Breast epithelium (tissue), 4 donors: ENCODE measurements around the gene KLHDC7B. TPM values are rescaled to one million over a fixed set of nuclear protein-coding genes. Genes with fewer than 3 reads are reported as not detected.

Experiments
- DNase-seq, 2 donors: peaks; one replicate each; pipeline ENCODE4 v3.0.0-alpha.2; 2019; ENCODE audit warnings: low spot score in 2 of 2
- H3K27ac ChIP-seq, 2 donors: fragments of 200-600 bp; sonication (generic) in 1 of 2; one replicate each; pipeline ENCODE4 v1.5.1; 2016 to 2019; ENCODE audit warnings: mild to moderate bottlenecking in 1 of 2
- H3K27me3 ChIP-seq, 2 donors: fragments of 200-600 bp; sonication (generic) in 1 of 2; one replicate each; pipeline versions ENCODE4 v1.5.1 to v1.6.0; 2017 to 2019; ENCODE audit warnings: control low read depth in 1 of 2, mild to moderate bottlenecking in 1 of 2
- H3K36me3 ChIP-seq: fragments of 200-600 bp; one replicate; pipeline ENCODE4 v1.5.1; 2019
- H3K4me1 ChIP-seq, 2 donors: fragments of 200-600 bp; sonication (generic); one replicate each; pipeline ENCODE4 v1.5.1; 2016 to 2019; ENCODE audit warnings: control low read depth in 1 of 2
- H3K4me3 ChIP-seq, 3 donors: fragments of 200-600 bp; sonication (generic); 1 replicate in 2 of 3; 2 replicates in 1 of 3; pipeline ENCODE4 v1.5.1; 2016 to 2019; ENCODE audit warnings: mild to moderate bottlenecking in 3 of 3, moderate library complexity in 2 of 3
- H3K9me3 ChIP-seq, 2 donors: fragments of 200-600 bp; sonication (generic) in 1 of 2; one replicate each; pipeline ENCODE4 v1.5.1; 2016 to 2019; ENCODE audit warnings: control low read depth in 1 of 2
- CTCF ChIP-seq, 3 donors: fragments of 450-650 bp; IDR thresholded peaks; one replicate each; pipeline ENCODE4 v1.5.1; 2016 to 2017; ENCODE audit warnings: antibody characterized with exemption in 3 of 3, mild to moderate bottlenecking in 3 of 3, moderate library complexity in 3 of 3
- POLR2A ChIP-seq: fragments of 450-650 bp; IDR thresholded peaks from one replicate; pipeline ENCODE4 v1.6.1; 2016; ENCODE audit warnings: antibody characterized with exemption, mild to moderate bottlenecking, moderate library complexity
- POLR2AphosphoS5 ChIP-seq, 3 donors: sonication (generic); formaldehyde crosslinking; IDR thresholded peaks; one replicate each; pipeline ENCODE4 v1.6.1; 2017; ENCODE audit warnings: antibody characterized with exemption in 3 of 3
- intact Hi-C: fragments of 100-400 bp; cut with DNase I; formaldehyde crosslinking; loops from one replicate; pipeline ENCODE4 v1.15.1; 2023; ENCODE audit warnings: low total_unique reads
- total RNA-seq, 3 donors: library from RNA; depleted of rRNA; stranded (reverse); fragments of >200 nt; gene quantifications; one replicate each; pipeline ENCODE4 v1.1.0, GENCODE V29; 2016

Gene KLHDC7B
- total RNA-seq, 3 donors from 2014 or later = 0.16 to 0.33 (median 0.29) TPM

DNA sequence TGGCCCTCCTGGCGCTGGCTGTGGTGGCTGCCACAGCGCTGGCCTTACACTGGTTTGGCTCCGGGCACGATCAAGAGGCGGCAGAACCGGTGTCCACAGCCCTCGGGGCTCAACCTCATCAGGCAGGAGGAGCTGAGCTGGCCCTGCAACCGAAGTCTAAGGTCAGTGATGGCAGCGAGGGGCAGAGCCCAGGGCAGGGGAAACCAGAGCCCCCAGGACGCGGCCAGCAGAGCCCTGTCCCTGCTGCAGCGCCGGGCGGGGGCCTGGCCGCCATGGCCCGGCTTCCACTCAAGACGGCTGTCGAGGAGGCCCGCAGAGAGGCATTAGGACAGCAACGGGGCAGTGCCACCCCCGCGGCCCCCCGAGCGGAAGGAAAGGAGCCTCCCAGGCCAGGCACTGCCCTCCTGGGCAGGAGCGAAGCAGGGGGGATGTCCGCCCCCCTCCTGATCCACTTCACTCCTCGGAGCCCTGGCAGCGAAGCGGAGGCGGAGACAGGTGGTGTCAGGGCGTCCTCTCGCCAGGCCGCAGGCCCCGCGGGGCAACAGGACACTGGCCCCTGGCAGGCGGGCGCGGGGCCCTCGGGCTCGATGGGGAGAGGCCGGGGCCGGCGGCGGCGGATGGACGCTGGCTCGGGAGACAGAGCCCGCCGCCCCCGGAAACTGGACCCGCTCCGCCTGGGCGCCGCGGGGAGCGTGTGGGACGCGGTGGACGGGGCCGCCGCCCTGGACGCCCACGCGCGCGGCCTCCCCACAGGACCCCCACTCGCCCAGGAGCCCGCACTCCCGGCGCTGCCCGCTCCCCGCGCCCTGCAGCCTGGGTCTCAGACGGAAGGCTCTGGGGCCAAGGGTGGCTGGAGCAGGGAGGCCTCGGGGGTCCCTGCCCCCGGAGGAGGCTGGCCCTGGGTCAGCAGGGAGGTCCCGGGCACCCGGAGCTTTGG is 895 bp downstream of the KLHDC7B start:
- Histone ChIP-seq H3K4me1 (peaks cover 6 to 18% of the 10 kb centered on the region in 2 donors), H3K27ac (peak overlapping the region in 1 of 2 donors; percentile 88), H3K27me3 (peaks cover 3 to 8% of the 10 kb centered on the region in 2 donors), H3K4me3 (peak overlapping the region in 2 of 3 donors; percentile 36 to 53), H3K36me3 (no peaks in the 10 kb centered on the region), H3K9me3 (no peaks in the 10 kb centered on the region)
- intact Hi-C loops = no loop called here
- TF ChIP-seq CTCF (IDR thresholded peaks at IDR 0.05) = no peak
- no peak for TF ChIP-seq POLR2AphosphoS5 (IDR thresholded peaks at IDR 0.05)
- no peak for TF ChIP-seq POLR2A
- no peak for DNase-seq

DNA sequence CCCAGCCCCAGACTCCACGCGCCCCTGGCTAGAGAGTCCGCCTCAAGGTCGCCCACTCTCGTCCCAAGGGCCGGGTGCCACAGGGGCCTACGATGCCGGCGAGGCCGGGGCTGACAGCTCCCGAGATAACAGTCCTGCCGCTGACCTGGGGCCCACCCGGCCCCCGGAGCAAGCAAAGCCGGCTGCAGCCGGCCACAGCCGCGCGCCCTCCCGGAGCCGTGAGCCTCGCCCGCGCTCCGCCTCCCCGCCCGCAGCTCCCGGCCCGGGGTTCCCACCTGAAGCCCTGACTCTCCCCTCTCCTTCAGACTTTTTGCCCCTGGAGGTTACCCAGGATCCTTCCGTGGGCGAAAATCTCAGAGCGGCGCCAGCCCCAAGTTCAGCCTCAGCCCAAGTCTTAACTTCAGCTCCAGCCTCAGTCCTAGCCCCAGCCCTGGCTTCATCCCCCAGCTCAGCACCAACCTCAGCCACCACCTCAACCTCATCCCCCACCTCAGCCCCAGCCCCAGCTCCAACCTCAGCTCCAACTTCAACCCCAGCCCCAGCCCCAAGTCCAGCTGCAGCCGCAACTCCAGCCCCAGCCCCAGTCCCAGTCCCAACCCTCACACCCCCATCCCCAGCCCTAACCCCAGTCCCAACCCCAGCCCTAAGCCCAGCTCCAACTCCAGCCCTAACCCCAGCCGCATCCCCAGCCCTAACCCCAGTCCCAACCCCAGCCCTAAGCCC is 1.7 kb downstream of the KLHDC7B start:
- no peak for DNase-seq
- peaks cover 3 to 8% of the 10 kb centered on the region in 2 donors for H3K27me3 ChIP-seq
- H3K4me3 ChIP-seq = peak overlapping the region in 2 of 3 donors; percentile 36 to 53

DNA sequence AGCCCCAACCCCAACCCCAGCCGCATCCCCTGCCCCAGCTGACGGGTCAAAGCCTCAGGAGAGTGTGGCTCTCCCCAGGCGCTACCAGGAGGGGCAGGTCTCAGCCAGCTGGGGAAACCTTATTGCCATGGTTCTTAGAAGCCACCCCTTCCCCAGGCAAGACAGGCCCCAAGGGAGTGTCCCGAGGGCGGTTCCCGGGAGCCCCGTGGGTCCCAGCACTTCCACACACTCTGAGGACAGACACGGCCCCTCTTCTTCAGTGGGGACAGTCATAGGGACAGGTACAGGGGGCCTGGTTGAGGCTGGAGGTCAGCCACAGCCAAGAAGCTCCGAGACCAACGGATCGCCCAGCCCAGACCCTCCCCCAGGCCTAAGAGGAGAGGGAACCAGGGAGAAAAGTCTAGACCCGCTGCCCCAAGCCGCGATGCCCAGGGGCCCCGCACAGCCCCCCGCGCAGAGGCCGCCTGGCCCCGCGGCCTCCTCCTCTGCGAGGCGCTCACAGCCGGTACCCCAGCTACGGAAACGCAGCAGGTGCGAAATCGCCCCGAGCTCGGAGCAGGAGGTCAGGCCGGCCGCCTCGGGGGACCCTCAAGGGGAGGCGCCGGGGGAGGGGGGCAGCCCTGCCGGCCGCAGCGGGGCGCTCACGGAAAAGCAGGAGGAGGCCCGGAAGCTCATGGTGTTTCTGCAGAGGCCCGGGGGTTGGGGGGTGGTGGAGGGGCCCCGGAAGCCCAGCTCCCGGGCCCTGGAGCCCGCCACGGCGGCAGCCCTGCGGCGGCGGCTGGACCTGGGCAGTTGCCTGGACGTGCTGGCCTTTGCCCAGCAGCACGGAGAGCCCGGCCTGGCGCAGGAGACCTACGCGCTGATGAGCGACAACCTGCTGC is 2.6 kb downstream of the KLHDC7B start:
- intact Hi-C loops = no loop called here
- Histone ChIP-seq H3K27ac (no peak overlapping the region), H3K4me1 (peaks cover 6 to 18% of the 10 kb centered on the region in 2 donors), H3K36me3 (no peaks in the 10 kb centered on the region), H3K27me3 (peaks cover 3 to 8% of the 10 kb centered on the region in 2 donors), H3K4me3 (peak overlapping the region; percentile 21 to 39 (median 27)), H3K9me3 (no peaks in the 10 kb centered on the region)
- TF ChIP-seq CTCF (IDR thresholded peaks at IDR 0.05) (no peak), POLR2AphosphoS5 (IDR thresholded peaks at IDR 0.05) (no peak), POLR2A (no peak)
- DNase-seq = no peak

More for the DNA sequence above, 1.7 kb downstream of the KLHDC7B start:
- intact Hi-C loops = no loop called here
- peaks cover 6 to 18% of the 10 kb centered on the region in 2 donors for H3K4me1 ChIP-seq
- no peak overlapping the region for H3K27ac ChIP-seq
- TF ChIP-seq CTCF (IDR thresholded peaks at IDR 0.05) = no peak
- no peak for TF ChIP-seq POLR2A
- no peak for TF ChIP-seq POLR2AphosphoS5 (IDR thresholded peaks at IDR 0.05)
- no peaks in the 10 kb centered on the region for H3K9me3 ChIP-seq
- no peaks in the 10 kb centered on the region for H3K36me3 ChIP-seq

DNA sequence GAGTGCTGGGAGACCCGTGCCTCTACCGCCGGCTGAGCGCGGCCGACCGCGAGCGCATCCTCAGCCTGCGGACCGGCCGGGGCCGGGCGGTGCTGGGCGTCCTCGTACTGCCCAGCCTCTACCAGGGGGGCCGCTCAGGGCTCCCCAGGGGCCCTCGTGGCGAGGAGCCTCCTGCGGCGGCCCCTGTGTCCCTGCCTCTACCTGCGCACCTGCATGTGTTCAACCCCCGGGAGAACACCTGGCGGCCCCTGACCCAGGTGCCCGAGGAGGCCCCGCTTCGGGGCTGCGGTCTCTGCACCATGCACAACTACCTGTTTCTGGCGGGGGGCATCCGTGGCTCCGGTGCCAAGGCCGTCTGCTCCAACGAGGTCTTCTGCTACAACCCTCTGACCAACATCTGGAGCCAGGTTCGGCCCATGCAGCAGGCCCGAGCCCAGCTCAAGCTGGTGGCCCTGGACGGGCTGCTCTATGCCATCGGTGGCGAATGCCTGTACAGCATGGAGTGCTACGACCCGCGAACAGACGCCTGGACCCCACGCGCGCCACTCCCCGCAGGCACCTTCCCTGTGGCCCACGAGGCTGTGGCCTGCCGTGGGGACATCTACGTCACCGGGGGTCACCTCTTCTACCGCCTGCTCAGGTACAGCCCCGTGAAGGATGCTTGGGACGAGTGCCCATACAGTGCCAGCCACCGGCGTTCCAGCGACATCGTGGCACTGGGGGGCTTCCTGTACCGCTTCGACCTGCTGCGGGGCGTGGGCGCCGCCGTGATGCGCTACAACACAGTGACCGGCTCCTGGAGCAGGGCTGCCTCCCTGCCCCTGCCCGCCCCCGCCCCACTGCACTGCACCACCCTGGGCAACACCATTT is 3.5 kb downstream of the KLHDC7B start:
- H3K9me3 ChIP-seq = no peaks in the 10 kb centered on the region
- no peak overlapping the region for H3K27ac ChIP-seq
- H3K4me3 ChIP-seq = peak overlapping the region; percentile 21 to 39 (median 27)
- H3K36me3 ChIP-seq = no peaks in the 10 kb centered on the region
- peaks cover 3 to 8% of the 10 kb centered on the region in 2 donors for H3K27me3 ChIP-seq
- peaks cover 5 to 18% of the 10 kb centered on the region in 2 donors for H3K4me1 ChIP-seq
- DNase-seq = no peak
- TF ChIP-seq POLR2A = no peak
- no peak for TF ChIP-seq POLR2AphosphoS5 (IDR thresholded peaks at IDR 0.05)
- no peak for TF ChIP-seq CTCF (IDR thresholded peaks at IDR 0.05)
- intact Hi-C loops = no loop called here
